ENCODE data around the gene KDM2B.

The KDM2B gene

DNA sequence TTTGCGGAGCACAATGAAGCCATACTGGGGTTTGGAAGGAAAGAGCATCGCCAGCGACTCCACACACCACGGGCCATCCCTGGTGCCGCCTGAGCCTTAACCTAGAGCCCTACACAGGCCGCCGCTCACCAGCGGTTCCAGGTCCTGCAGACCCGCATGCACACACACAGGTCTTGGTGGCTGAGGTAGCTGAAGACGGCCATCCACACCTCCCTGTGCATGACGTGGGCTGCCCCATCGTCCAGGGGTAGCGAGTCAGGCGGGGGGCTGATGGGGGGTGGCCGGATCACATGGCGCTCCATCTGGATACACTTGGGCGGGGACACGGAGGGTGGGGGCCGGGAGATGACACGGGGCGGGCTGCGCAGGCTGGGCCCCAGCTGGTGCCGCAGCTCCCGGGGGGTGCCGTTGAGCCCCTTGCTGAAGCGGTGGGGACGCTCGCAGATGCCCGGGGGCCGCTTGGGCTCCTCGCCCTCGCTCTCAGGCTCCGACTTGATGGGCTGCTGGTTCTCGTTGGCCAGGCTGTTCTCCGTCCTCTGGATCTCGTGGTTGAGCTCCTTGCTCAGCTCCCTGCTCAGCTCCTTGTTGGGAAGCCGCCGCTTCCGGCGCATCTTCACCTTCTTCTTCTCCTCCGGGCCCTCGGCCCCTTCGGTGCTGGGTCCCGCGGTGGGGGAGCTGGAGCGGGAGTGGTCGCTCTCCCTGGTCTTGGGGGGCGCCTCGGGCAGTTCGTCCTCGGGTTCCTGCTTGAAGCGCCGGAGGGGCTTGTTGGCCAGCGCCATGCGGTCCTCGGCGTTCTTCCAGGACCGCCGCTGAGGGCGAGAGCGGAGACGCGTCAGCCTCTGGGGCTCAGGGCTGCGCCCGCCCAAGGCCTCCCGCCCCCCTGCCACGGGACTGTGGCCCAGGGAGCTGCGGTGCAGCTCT is 138.5 kb downstream of the KDM2B start:
- no peak overlapping the region for H3K4me3 ChIP-seq (ENCODE audit: low read depth, low read length)
- TF ChIP-seq, protein P1, sequence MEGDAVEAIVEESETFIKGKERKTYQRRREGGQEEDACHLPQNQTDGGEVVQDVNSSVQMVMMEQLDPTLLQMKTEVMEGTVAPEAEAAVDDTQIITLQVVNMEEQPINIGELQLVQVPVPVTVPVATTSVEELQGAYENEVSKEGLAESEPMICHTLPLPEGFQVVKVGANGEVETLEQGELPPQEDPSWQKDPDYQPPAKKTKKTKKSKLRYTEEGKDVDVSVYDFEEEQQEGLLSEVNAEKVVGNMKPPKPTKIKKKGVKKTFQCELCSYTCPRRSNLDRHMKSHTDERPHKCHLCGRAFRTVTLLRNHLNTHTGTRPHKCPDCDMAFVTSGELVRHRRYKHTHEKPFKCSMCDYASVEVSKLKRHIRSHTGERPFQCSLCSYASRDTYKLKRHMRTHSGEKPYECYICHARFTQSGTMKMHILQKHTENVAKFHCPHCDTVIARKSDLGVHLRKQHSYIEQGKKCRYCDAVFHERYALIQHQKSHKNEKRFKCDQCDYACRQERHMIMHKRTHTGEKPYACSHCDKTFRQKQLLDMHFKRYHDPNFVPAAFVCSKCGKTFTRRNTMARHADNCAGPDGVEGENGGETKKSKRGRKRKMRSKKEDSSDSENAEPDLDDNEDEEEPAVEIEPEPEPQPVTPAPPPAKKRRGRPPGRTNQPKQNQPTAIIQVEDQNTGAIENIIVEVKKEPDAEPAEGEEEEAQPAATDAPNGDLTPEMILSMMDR (IDR thresholded peaks at IDR 0.05; ENCODE audit: low read depth, low read length, missing control alignments) = no peak
- no peak for DNase-seq (ENCODE audit: low read depth)

DNA sequence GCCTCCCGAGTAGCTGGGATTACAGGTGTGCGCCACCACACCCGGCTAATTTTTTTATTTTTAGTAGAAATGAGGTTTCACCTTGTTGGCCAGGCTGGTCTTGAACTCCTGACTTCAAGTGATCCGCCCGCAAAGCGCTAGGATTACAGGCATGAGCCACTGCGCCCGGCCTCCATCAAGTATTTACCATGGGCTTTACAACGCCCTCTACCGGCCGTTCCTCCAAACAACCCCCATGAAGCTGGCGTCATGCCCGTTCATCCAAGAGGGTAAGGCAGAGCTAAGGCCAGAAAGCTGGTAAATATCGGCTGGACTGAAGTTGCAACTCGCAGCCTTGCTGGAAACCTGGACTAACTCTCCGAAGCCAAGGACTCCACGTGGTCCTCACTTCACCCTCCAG is 139.3 kb downstream of the KDM2B start:
- DNase-seq (ENCODE audit: low read depth) = no peak
- TF ChIP-seq, protein P1 (IDR thresholded peaks at IDR 0.05; ENCODE audit: low read depth, low read length, missing control alignments) = no peak
- no peak overlapping the region for H3K4me3 ChIP-seq (ENCODE audit: low read depth, low read length)

DNA sequence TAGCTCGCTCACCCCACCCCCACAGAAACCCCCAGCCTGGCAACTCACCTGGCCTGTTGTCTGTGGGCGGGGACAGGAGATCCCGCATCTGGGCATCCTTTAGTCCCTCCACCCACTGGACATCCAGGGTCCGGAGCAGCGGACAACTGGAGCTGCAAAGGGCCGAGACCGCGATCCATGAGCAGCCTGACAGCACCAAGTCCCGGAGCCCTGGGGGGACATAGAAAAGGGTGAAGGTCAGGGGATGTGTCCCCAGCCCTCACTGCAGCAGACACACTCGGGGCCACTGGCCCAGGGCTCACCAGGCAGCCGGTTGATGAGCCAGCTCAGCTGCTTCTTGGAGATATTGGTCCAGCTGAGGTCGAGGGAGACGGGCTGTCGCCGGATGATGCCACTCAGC is 140.1 kb downstream of the KDM2B start:
- no peak for DNase-seq (ENCODE audit: low read depth)
- no peak overlapping the region for H3K4me3 ChIP-seq (ENCODE audit: low read depth, low read length)
- TF ChIP-seq, protein P1 (IDR thresholded peaks at IDR 0.05; ENCODE audit: low read depth, low read length, missing control alignments) = no peak

DNA sequence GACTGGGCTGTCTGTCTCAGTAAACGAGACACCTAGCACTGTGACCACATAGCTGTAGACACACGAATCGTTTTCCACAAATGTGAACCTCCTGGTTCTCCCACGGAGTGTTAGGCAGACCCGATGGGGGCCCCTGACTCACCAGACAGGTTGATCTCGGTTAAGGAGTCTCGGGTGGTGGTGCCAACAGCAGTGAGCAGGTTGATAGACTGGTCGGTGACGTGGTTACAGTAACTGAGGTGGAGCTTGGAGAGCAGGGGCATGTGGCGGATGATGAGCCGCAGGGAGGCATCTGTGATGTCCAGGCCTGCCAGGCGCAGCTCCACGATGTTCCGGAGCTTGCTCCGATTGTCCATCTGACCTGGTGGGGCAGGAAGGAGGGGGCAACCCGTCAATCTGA is 141.1 kb downstream of the KDM2B start:
- DNase-seq (ENCODE audit: low read depth) = no peak
- TF ChIP-seq, protein P1 (IDR thresholded peaks at IDR 0.05; ENCODE audit: low read depth, low read length, missing control alignments) = no peak
- no peak overlapping the region for H3K4me3 ChIP-seq (ENCODE audit: low read depth, low read length)

DNA sequence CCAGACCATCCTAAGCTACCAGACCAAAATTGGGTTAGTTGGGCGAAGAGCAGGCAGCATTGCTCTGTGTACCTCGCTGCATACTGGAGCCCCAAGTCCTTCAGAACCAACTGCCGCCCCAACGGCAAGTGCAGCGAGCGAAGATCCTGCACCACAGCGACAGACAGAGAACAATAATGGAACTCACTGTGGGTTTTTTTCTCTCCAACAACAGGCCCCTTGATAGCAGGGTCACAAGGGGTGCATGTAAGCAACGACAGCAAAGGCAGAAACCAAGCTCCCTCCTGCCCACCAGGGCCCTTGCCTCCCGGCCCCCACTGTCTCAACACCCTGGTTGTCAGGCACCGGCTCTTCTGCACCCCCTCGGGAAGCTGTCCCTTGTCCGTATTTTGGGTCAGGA is 141.9 kb downstream of the KDM2B start:
- DNase-seq (ENCODE audit: low read depth) = no peak
- TF ChIP-seq, protein P1 (IDR thresholded peaks at IDR 0.05; ENCODE audit: low read depth, low read length, missing control alignments) = no peak

DNA sequence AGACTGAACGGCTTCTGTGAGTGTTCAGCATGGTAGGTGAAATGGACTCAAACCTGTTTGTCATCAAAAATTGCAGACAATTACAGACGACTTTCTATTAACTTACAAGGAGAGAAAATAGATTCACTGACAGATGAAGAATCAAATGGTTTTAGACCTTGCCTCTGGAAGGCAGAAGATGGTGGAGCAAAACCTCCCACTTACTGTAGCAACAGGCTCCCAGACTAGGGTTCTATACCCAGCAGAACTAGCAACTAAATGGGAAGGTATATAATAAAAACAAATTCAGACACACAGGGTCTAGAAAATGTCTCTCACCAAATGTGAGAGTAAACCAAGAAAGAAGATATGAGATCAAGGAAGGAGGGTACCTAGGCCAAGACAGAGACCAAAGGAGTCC is 144.1 kb downstream of the KDM2B start:
- DNase-seq (ENCODE audit: low read depth) = no peak
- H3K4me3 ChIP-seq (ENCODE audit: low read depth, low read length) = no peak overlapping the region
- TF ChIP-seq, protein P1 (IDR thresholded peaks at IDR 0.05; ENCODE audit: low read depth, low read length, missing control alignments) = no peak

More for the DNA sequence above, 141.9 kb downstream of the KDM2B start:
- no peak overlapping the region for H3K4me3 ChIP-seq (ENCODE audit: low read depth, low read length)

Data from GM12864 (cell line).